ENCODE measurements around the gene MCC. TPM values are rescaled to one million over a fixed set of nuclear protein-coding genes. Genes with fewer than 3 reads are reported as not detected.

MCC gene
- total RNA-seq, 2 donors from 2014 or later, result 7.5 to 9.9 TPM

DNA sequence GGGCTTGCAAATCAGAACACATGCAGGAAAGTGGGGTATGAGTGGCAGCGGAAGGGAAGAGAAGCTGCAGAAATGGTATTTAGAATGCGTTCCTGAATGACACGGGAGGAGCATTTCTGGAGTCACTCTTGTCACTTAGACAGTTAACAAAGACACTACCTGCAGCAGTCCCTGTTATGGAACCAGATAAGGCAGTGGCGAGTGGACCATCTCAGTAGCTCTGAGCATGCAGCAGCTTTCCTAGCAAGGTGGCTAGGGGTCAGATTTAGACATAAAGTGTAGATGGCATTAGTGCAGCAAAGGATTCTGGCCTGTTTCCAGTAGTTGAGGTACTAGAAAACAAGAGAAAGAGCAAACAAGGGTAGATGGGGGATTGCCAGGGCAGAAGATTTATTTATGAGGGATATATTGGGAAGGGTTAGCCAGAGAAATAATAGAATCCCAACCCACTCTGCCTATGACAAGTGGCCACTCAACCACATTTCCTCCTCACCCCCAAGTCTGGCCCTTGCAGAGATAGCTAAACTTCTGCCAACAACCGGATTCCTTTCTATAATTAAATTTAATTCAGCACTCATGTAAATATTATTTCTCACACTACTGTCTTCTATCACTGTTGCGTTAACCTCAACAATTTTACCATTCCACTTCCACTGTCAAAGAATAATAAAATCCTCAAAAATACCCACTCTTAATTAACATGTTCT lies 310.0 kb downstream of the MCC start:
- intact Hi-C loops (cut with DNase I), result no loop called here
- 67 to 78% methylated on average over 6 of the region's 6 CpGs for WGBS, 2 donors
- TF ChIP-seq CTCF (IDR thresholded peaks at IDR 0.05) (no peak), POLR2A (IDR thresholded peaks at IDR 0.05) (no peak)

GRCh38 chr5:113177225-113177624 lies 311.0 kb downstream of the MCC start:
- TF ChIP-seq CTCF (IDR thresholded peaks at IDR 0.05), result no peak
- 73 to 95% methylated on average over 1 of the region's 1 CpG for WGBS, 2 donors
- intact Hi-C loops (cut with DNase I), result no loop called here

More for the DNA sequence above, 310.0 kb downstream of the MCC start:
- no peak for DNase-seq
- no peak overlapping the region for H3K4me3 ChIP-seq
- no peaks in the 10 kb centered on the region for H3K9me3 ChIP-seq
- no peaks in the 10 kb centered on the region for H3K36me3 ChIP-seq (replicated peaks in 1 of 2; ENCODE audit: insufficient read depth in 1 of 2, low read depth in 2 of 2)
- no peaks in the 10 kb centered on the region for H3K4me1 ChIP-seq
- no peak overlapping the region for H3K27ac ChIP-seq
- no peaks in the 10 kb centered on the region for H3K27me3 ChIP-seq
- no peak for ATAC-seq

DNA sequence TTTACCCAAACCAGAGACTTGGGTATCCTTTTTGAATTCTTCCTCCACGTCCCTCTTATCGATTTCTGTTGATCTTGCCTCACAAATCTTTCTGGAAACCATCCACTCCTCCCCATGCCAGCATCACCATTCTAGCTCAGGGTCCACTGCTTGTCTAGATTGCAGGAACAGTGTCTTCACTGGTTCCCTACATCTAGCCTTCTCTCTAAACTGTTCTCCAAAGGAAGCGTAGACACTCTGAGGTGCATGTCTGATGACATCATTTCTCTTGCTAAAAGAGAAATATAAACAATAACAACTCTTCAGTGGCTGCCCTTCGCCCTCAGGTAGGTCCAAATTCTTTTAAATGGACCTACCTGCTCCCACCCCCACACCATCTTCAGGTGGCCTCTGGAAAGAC lies 311.5 kb downstream of the MCC start:
- H3K4me3 ChIP-seq, result no peak overlapping the region
- intact Hi-C loops (cut with DNase I), result no loop called here
- no peaks in the 10 kb centered on the region for H3K27me3 ChIP-seq
- DNase-seq (no peak), ATAC-seq (no peak)
- H3K9me3 ChIP-seq, result no peaks in the 10 kb centered on the region
- no peak for TF ChIP-seq CTCF (IDR thresholded peaks at IDR 0.05)
- no peak for TF ChIP-seq POLR2A (IDR thresholded peaks at IDR 0.05)
- WGBS, 2 donors, result 75 to 82% methylated on average over 4 of the region's 4 CpGs
- H3K36me3 ChIP-seq (replicated peaks in 1 of 2; ENCODE audit: insufficient read depth in 1 of 2, low read depth in 2 of 2), result no peaks in the 10 kb centered on the region
- H3K27ac ChIP-seq, result no peak overlapping the region
- no peaks in the 10 kb centered on the region for H3K4me1 ChIP-seq

More at GRCh38 chr5:113177225-113177624, 311.0 kb downstream of the MCC start:
- ATAC-seq, result no peak
- DNase-seq, result no peak
- Histone ChIP-seq H3K4me1 (no peaks in the 10 kb centered on the region), H3K27ac (no peak overlapping the region), H3K27me3 (no peaks in the 10 kb centered on the region), H3K4me3 (no peak overlapping the region), H3K36me3 (replicated peaks in 1 of 2; ENCODE audit: insufficient read depth in 1 of 2, low read depth in 2 of 2) (no peaks in the 10 kb centered on the region), H3K9me3 (no peaks in the 10 kb centered on the region)

- H3K27ac ChIP-seq, result no peak overlapping the region
- H3K27me3 ChIP-seq, result no peaks in the 10 kb centered on the region
- ATAC-seq, result no peak
- TF ChIP-seq CTCF (IDR thresholded peaks at IDR 0.05) (no peak), POLR2A (IDR thresholded peaks at IDR 0.05) (no peak)
- WGBS, 2 donors, result 57 to 58% methylated on average over 2 of the region's 2 CpGs
- no peaks in the 10 kb centered on the region for H3K36me3 ChIP-seq (replicated peaks in 1 of 2; ENCODE audit: insufficient read depth in 1 of 2, low read depth in 2 of 2)
- H3K4me1 ChIP-seq, result no peaks in the 10 kb centered on the region
- no peak for DNase-seq
- no peaks in the 10 kb centered on the region for H3K9me3 ChIP-seq
- intact Hi-C loops (cut with DNase I), result no loop called here
- no peak overlapping the region for H3K4me3 ChIP-seq
These were observed 312.1 kb downstream of the MCC start for GRCh38 chr5:113176196-113176595.

DNA sequence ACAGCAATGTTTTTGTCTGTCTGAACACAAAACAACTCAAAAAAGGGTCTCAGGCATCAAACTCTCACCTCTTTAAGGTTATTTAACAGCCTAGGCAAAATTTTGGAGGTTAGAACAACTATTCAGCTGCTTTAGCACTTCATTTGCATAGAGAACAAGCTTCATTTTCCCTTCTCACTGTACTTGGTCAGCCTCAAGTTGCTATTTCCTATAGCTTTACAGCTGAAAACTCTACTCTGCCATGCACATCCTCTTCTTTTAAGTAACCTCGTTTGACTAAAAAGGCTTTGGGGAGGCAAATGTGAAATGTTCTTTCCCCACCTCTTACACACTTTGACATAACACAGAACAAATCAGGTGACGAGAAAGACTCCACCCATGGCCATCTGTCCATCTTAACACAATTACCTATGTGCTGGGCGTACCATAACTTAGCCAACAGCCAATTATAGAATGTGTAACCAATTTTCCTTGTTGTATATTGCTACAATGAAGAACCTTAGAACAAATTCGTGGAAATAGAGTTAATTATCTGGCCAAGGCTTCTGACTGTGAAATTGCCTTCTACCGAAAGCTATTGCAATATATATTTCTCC lies 315.9 kb downstream of the MCC start:
- Histone ChIP-seq H3K4me3 (no peak overlapping the region), H3K27me3 (no peaks in the 10 kb centered on the region), H3K36me3 (replicated peaks in 1 of 2; ENCODE audit: insufficient read depth in 1 of 2, low read depth in 2 of 2) (no peaks in the 10 kb centered on the region), H3K4me1 (no peaks in the 10 kb centered on the region), H3K9me3 (no peaks in the 10 kb centered on the region), H3K27ac (no peak overlapping the region)
- DNase-seq, result no peak
- intact Hi-C loops (cut with DNase I), result no loop called here
- 69 to 75% methylated on average over 5 of the region's 5 CpGs for WGBS, 2 donors
- ATAC-seq, result no peak
- TF ChIP-seq CTCF (IDR thresholded peaks at IDR 0.05), result no peak
- TF ChIP-seq POLR2A (IDR thresholded peaks at IDR 0.05), result no peak
